ENCODE data around the gene KLK11.

Gene KLK11, protein sequence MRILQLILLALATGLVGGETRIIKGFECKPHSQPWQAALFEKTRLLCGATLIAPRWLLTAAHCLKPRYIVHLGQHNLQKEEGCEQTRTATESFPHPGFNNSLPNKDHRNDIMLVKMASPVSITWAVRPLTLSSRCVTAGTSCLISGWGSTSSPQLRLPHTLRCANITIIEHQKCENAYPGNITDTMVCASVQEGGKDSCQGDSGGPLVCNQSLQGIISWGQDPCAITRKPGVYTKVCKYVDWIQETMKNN

GRCh38 chr19:51026554-51026831 is at the start of gene KLK11:
TSS of gene KLK11 (minus strand) at chr19:51026616. CDS start at chr19:51025631, 985 bp downstream.
- DNase-seq (ENCODE audit: low spot score), result no peak

- no peak for DNase-seq (ENCODE audit: low spot score)
Observed at GRCh38 chr19:51075998-51076397, 49.6 kb upstream of the KLK11 start.

DNA sequence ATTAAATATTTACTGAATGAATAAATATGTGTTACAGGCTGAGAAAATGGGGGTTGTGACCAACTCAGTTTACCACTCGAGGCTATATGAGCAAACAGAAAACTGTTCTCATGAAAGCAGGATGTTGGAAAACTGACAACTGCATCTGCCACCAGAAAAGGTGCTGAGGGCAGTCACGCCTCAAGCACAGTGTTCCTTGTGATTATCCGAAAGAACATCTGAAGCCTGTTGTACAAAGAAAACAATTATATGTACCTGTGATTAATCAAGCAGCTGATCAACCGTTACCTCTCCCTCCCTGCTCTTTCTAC is 44.6 kb upstream of the KLK11 start:
- DNase-seq (ENCODE audit: low spot score), result no peak

- no peak for DNase-seq (ENCODE audit: low spot score)
Observed at GRCh38 chr19:51070334-51071094, 44.1 kb upstream of the KLK11 start.

DNA sequence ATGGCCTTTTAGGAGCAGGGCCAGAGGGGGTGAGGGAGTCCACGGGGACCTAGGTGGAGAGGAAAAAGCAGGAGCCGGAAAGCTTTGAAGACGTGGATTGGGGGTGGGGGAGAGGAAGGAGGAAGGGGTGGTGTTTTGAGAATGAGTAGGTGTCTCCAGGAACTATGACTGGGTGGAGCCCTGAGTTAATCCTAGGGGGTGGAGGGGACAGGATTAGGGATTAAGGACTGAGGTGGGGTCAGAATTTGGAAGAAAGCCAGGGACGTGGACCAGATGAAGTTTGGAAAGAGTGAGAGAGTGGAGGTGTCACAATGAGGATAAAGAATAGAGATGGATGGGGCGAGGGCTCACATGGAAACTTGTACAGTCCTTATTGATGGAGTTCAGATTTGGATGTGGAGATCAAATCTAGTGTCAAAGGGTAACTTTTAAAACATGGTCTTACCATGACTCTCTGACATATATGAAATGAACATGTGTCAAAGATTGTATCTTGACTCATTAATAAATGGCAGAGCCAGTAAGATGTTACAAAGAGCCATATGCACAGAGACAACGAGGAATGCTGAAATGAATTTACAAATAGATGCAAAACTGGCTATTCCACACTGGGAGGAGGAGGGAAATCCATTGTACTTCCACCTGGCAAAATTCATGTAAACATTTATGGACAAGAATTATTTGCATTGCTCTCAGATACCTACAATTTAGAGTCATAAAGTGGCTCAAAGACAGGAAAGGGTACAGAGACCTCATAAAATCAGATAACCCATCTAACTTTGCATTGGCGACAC is 40.2 kb upstream of the KLK11 start:
- DNase-seq (ENCODE audit: low spot score), result no peak

- no peak for DNase-seq (ENCODE audit: low spot score)
Observed at GRCh38 chr19:51065221-51065960, 39.0 kb upstream of the KLK11 start.

- DNase-seq (ENCODE audit: low spot score), result no peak
Observed at GRCh38 chr19:51064534-51065220, 38.3 kb upstream of the KLK11 start, which contains the start of gene KLK13. TSS of gene KLK13 (minus strand) at chr19:51065092. CDS start at chr19:51065067, 25 bp downstream.

GRCh38 chr19:51063664-51064063 is 37.2 kb upstream of the KLK11 start:
- DNase-seq (ENCODE audit: low spot score), result no peak

- no peak for DNase-seq (ENCODE audit: low spot score)
Observed at GRCh38 chr19:51060973-51061372, 34.6 kb upstream of the KLK11 start.

DNA sequence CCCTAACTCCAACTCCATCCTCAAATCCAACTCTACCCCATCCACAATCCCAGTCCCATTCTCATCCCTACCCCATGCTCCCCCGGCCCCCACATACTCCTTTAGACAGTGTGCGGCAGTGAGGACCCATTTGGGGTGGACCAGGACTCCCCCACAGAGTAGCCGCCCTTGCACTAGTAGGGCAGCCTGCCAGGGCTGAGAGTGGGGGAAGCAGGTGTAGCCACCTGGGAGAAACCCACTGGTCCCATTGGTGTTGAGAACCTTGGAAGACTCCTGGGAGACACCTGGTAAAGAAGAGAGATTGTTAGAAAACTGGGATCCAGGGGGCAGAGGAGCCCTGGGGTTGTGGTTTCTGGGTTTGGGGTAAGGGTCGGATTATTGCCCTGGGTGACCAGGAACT is 33.9 kb upstream of the KLK11 start:
- no peak for DNase-seq (ENCODE audit: low spot score)

DNA sequence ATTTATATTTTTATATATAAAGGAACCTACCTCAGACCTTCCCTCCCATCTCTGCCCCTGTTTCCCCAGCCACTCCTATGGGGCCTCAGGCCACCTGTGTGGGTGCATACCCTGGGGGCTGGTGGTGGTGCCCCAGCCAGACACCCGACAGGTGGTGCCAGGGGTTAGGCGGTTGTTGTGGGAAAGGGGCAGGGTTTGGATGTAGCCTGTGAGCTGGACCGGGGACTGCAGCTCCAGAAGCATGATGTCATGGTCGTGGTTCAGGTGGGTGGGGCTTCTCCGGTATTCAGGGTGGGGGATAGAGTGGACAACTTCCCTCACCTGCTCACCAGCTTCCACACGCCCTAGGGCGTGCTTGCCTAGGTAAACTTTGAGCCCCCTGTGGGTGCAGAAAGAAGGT is 33.3 kb upstream of the KLK11 start:
- DNase-seq (ENCODE audit: low spot score), result no peak

- DNase-seq (ENCODE audit: low spot score), result no peak
Observed at GRCh38 chr19:51055866-51056265, 29.4 kb upstream of the KLK11 start.

DNA sequence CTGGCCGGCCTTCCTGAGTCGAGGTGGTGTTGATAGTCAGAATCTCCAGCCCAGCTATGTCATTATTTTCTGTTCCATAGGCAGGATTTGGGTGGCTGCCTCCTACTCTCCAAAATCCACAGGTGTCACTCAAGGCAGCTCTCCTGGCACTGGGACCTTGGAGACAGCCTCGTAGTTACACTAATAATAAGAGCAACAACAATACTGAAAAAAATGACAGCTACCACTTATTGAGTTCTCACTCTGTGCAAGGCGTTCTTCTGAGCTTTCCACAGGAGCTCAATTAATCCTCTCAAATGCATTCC is 20.6 kb upstream of the KLK11 start:
- no peak for DNase-seq (ENCODE audit: low spot score)

DNA sequence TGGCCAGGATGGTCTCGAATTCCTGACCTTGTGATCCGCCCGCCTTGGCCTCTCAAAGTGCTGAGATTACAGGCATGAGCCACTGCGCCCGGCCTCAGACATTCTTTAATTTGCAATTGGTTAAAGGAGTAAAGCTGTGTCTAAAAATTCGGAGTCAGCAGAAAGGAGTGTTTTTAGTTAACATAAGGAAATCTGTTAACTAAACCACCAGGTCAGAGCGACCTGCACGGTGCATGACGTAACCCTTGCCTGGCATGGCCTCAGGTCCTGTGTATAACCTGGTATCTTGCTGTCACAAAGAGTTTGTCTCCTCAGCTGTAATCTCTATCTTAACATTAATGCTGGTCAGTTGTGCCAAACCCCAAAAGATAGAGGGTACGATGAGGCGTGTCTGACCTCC is 17.9 kb upstream of the KLK11 start:
- DNase-seq (ENCODE audit: low spot score), result no peak

- no peak for DNase-seq (ENCODE audit: low spot score)
Observed at GRCh38 chr19:51043497-51043896, 17.1 kb upstream of the KLK11 start.

DNA sequence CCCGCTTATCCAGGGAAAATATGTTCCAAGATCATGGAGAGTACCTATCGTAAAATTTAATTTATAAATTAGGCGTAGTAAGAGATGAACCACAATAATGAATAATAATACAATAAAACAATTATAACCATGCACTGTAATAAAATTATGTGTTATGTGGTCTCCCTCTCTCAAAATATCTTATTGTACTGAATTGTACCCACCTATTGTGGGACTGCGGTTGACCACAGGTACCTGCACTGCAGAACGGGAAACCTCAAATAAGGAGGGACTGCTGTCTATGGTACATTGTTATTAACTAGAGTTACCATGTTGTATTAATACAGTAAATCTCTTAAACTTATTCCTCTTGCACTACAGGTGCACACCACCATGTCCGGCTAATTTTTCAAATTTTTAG is 13.7 kb upstream of the KLK11 start:
- no peak for DNase-seq (ENCODE audit: low spot score)

DNA sequence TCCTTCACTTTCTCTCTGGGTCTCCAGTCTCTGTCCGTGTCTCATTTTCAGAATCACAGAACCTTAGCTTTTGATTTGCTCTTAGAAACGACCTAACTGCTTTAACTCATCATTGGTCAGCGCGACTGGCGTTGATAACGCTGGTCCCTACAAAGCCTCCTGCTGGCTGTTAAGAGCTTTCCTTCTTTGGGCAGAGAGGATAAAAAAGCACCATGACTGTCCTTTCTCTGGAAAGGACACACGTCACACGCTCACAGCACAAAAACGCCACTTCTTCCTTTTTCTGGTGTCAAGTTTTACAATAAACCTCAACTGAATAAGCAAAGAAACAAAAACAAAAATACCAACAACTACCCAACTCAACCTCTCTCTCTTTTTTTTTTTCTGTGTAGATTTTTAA is 10.1 kb upstream of the KLK11 start:
- DNase-seq (ENCODE audit: low spot score), result no peak

- DNase-seq (ENCODE audit: low spot score), result no peak
Observed at GRCh38 chr19:51034704-51035103, 8.3 kb upstream of the KLK11 start, which contains the start of gene KLK12. TSS of gene KLK12 (minus strand) at chr19:51035002. CDS start at chr19:51034621, 381 bp downstream.

- no peak for DNase-seq (ENCODE audit: low spot score)
Observed at GRCh38 chr19:51031880-51032225, 5.4 kb upstream of the KLK11 start.

DNA sequence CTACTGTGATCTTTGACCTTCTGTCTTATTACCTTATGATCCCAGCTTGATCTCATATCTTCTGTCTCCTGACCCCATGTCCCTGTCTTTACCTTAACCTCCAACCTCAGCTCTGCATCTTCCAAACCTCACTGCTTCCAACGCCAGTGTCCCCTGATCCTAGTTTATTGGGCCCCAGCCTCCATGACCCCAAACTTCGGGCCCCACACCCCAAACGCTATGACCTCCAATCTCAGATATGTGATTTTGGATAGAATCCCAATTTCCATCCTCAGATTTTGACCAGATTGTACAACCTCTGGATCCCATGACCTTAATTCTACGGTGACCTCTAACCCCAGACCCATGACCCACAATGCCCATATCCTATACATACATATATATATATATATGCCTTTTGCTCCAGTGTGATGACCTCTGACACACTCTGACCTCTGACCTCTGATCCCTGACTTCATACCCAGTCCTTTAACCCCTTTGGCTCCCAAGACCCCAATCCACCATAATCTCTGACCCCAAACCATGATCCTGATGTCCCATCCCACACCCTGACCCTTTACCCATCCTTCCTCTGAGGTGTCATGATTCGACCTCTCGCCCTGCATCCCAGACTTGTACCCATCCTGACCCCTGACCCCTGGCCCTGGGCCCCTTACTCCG is 4.9 kb upstream of the KLK11 start:
- DNase-seq (ENCODE audit: low spot score), result no peak

DNA sequence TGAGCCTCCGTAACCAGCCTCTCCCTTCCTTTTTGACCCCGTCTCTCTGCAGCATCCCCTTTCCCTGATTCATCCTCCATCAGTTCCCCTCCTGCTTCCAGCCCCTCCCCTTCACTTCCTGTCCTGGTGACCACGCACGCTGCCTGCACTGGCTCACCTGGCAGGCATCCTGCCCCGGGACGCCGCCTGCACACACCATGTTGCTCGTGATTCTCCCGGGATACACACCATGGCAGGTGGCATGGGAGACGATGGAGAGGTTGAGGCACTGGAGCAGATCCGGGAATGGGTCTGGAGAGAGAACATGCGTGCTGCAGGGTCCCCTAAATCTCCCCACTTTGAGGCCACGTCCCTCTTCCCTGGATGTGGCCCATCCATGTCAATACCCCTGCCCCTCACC is 4.2 kb upstream of the KLK11 start:
- DNase-seq (ENCODE audit: low spot score), result no peak

- DNase-seq (ENCODE audit: low spot score), result no peak
Observed at GRCh38 chr19:51029718-51030117, 3.3 kb upstream of the KLK11 start.

All from left forelimb (tissue), 1 donor.